B cell (primary cell): ENCODE data around the gene POU2AF1. TPM values are rescaled to one million over a fixed set of nuclear protein-coding genes. Genes with fewer than 3 reads are reported as not detected.

Experiments used
- ATAC-seq: fragments of 200-7000 bp; cut with Tn5 transposase; one replicate; pipeline ENCODE4 v1.10.0; 2021; ENCODE audit warnings: low read depth, mild to moderate bottlenecking, moderate number of reproducible peaks, moderate library complexity
- CTCF ChIA-PET: fragments of 350-600 bp; sonication (Branson Sonifier 250); formaldehyde crosslinking; loops from one replicate; lab custom pipeline; 2021; ENCODE audit warnings: antibody characterized with exemption, inconsistent platforms; lab: Charles Lee
- POLR2A ChIA-PET: fragments of 350-600 bp; sonication (Branson Sonifier 250); formaldehyde crosslinking; loops from one replicate; lab custom pipeline; 2021; ENCODE audit warnings: antibody characterized with exemption; lab: Charles Lee
- DNase-seq: peaks from one replicate; pipeline ENCODE4 v3.0.0; 2013
- H2AFZ ChIP-seq: 2 replicates; pipeline ENCODE4 v1.6.1; 2012; ENCODE audit warnings: mild to moderate bottlenecking, low read depth, low read length; ENCODE audit not compliant: insufficient read depth, poor library complexity, severe bottlenecking
- H3K27ac ChIP-seq, 2 donors: 1 replicate in 1 of 2; 2 replicates in 1 of 2; pipeline ENCODE4 v1.5.1; 2012 to 2013; ENCODE audit warnings: low read length in 2 of 2, mild to moderate bottlenecking in 2 of 2, moderate library complexity in 1 of 2
- H3K27me3 ChIP-seq, 4 experiments: fragments of 200-600 bp in 1 of 4; sonication (generic) in 1 of 4; replicated peaks in 1 of 4; 1 replicate in 2 of 4; 2 replicates in 2 of 4; pipeline versions ENCODE4 v1.6.1 to v1.7.0; 2013 to 2016; ENCODE audit warnings: low read length in 3 of 4, mild to moderate bottlenecking in 2 of 4, mixed read lengths in 1 of 4, moderate library complexity in 1 of 4; ENCODE audit not compliant: insufficient read depth in 4 of 4, control insufficient read depth in 3 of 4; ENCODE audit errors: control extremely low read depth in 1 of 4
- H3K36me3 ChIP-seq, 2 experiments: replicated peaks in 1 of 2; 1 replicate in 1 of 2; 2 replicates in 1 of 2; pipeline versions ENCODE4 v1.6.1 to v1.7.1; 2013; ENCODE audit warnings: low read length in 1 of 2; ENCODE audit not compliant: insufficient read depth in 2 of 2, control insufficient read depth in 1 of 2; ENCODE audit errors: control extremely low read depth in 1 of 2, extremely low read depth in 1 of 2
- H3K4me1 ChIP-seq, 2 donors: fragments of 200-600 bp in 1 of 2; sonication (generic) in 1 of 2; 1 replicate in 1 of 2; 2 replicates in 1 of 2; pipeline versions ENCODE4 v1.5.1 to v1.6.1; 2013 to 2017; ENCODE audit warnings: low read length in 2 of 2; ENCODE audit not compliant: control insufficient read depth in 2 of 2, insufficient read depth in 2 of 2
- H3K4me2 ChIP-seq: replicated peaks from 2 replicates; pipeline ENCODE3; 2012; ENCODE audit warnings: mild to moderate bottlenecking, low read depth, low read length; ENCODE audit not compliant: poor library complexity, severe bottlenecking
- H3K4me3 ChIP-seq, 5 experiments: fragments of 200-600 bp in 1 of 5; sonication (generic) in 1 of 5; 1 replicate in 3 of 5; 2 replicates in 2 of 5; pipeline versions ENCODE4 v1.5.1 to v1.7.0; 2011 to 2016; ENCODE audit warnings: low read length in 4 of 5, mild to moderate bottlenecking in 4 of 5, low read depth in 2 of 5, control low read depth in 1 of 5, moderate library complexity in 1 of 5; ENCODE audit not compliant: insufficient read depth in 1 of 5; ENCODE audit errors: control extremely low read depth in 1 of 5, extremely low read depth in 1 of 5
- H3K79me2 ChIP-seq: fragments of 200-600 bp; sonication (generic); one replicate; pipeline ENCODE4 v1.6.0; 2016; ENCODE audit warnings: low read length; ENCODE audit not compliant: control insufficient read depth, insufficient read depth
- H3K9ac ChIP-seq: fragments of 200-600 bp; sonication (generic); 2 replicates; pipeline ENCODE4 v1.6.1; 2017; ENCODE audit warnings: mild to moderate bottlenecking, low read length, moderate library complexity
- H3K9me3 ChIP-seq, 3 donors: one replicate each; pipeline versions ENCODE4 v1.6.1 to v1.7.1; 2013; ENCODE audit warnings: low read length in 2 of 3; ENCODE audit not compliant: control insufficient read depth in 2 of 3, insufficient read depth in 1 of 3; ENCODE audit errors: control extremely low read depth in 1 of 3
- H4K20me1 ChIP-seq: 2 replicates; pipeline ENCODE4 v1.6.0; 2012; ENCODE audit warnings: mild to moderate bottlenecking, low read length; ENCODE audit not compliant: insufficient read depth, control insufficient read depth, poor library complexity, severe bottlenecking
- H3K27ac Mint-ChIP-seq: one replicate; pipeline ENCODE4 v1.8.0; 2021; ENCODE audit warnings: mixed read lengths
- H3K27me3 Mint-ChIP-seq: one replicate; pipeline ENCODE4 v1.8.0; 2021; ENCODE audit warnings: mixed read lengths
- H3K4me1 Mint-ChIP-seq: one replicate; pipeline ENCODE4 v1.8.0; 2021; ENCODE audit warnings: mixed read lengths
- H3K4me3 Mint-ChIP-seq: one replicate; pipeline ENCODE4 v1.8.0; 2021; ENCODE audit warnings: mixed read lengths
- H3K9me3 Mint-ChIP-seq: one replicate; pipeline ENCODE4 v1.8.0; 2022; ENCODE audit warnings: mixed read lengths; ENCODE audit not compliant: insufficient read depth
- CTCF ChIP-seq: fragments of 200-600 bp; IDR thresholded peaks from one replicate; pipeline ENCODE4 v1.8.0; 2022; ENCODE audit warnings: antibody characterized with exemption, mild to moderate bottlenecking
- EZH2 ChIP-seq: IDR thresholded peaks from 2 replicates; pipeline ENCODE4 v1.6.1; 2012; ENCODE audit warnings: borderline replicate concordance, low read depth, mild to moderate bottlenecking, moderate library complexity, low read length; ENCODE audit not compliant: insufficient read depth, poor library complexity, severe bottlenecking
- WGBS: methylation state at CpG from one replicate; pipeline ENCODE4 v1.1.5; 2013; ENCODE audit warnings: missing lambda C conversion rate; ENCODE audit not compliant: insufficient coverage; 5-methylcytosine and 5-hydroxymethylcytosine counted together
- intact Hi-C: fragments of 100-400 bp; cut with micrococcal nuclease; formaldehyde crosslinking; loops from one replicate; pipeline ENCODE4 v1.10.0; 2022
- polyA plus RNA-seq: library from polyadenylated mRNA; depleted of rRNA; stranded (reverse); fragments of >200 nt; gene quantifications from 2 replicates; pipeline ENCODE4 v1.2.3, GENCODE V29; 2012
- total RNA-seq, 2 donors: library from RNA; stranded (reverse); fragments of 120-200 nt in 1 of 2; gene quantifications; 1 replicate in 1 of 2; 2 replicates in 1 of 2; pipeline versions ENCODE4 v1.2.3 to v1.2.4, GENCODE V29; 2013 to 2022

The POU2AF1 gene
- total and polyA plus RNA-seq, 2 donors (not counting 1 experiment from before 2014, with no cell fraction given): 308 to 407 TPM

DNA sequence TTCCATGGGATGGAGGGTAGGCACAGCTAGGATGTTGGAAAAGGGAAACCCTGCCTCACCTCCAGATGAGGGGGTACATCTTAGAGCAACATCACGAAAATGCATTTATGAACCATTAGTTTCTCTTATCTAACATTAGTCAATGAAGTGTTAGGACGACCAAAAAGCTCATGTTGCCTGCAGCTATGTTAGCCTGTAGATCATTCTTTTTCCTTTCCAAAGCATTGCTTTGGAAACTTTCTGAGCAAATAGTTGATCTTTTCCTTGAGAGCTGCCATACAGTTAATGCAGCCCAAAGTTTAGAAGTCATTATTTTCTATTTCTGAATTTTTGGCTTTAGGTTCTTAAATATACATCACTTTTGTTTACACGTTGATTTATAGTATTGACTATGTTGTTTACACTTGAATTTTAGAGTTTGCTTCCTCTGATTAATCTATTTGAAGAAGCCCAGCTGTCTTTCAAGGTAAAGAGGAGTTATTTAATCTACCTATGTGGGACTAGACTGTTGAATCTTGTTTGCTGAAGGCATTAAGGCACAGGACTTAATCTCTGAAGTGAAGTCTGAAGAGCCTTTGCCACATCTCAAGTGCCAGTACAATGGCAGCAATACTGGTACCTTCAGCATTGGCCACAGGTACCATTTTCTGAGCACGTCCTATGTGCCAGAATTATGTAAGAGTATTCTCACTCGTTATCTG, 69.7 kb downstream of the POU2AF1 start:
- no peak for DNase-seq
- Histone ChIP-seq H3K4me3 (no peak overlapping the region), H3K9ac (no peak overlapping the region), H3K4me1 (no peaks in the 10 kb centered on the region), H3K27ac (no peak overlapping the region), H2AFZ (no peak overlapping the region), H3K27me3 (peaks cover 0 to 4% (median 2%) of the 10 kb centered on the region in 4 experiments), H4K20me1 (no peaks in the 10 kb centered on the region), H3K4me2 (no peak overlapping the region), H3K9me3 (peaks cover 0 to 4% (median 0%) of the 10 kb centered on the region in 3 donors), H3K36me3 (peaks cover 0 to 3% of the 10 kb centered on the region in 2 experiments), H3K79me2 (no peaks in the 10 kb centered on the region)
- H3K27ac Mint-ChIP-seq: no peak overlapping the region
- intact Hi-C loops: loop anchor here (5.0 kb wide), 1 partner anchor 38 kb away; no protein-coding TSS in a partner anchor
- no peaks in the 10 kb centered on the region for H3K27me3 Mint-ChIP-seq
- ATAC-seq: no peak
- WGBS: no CpG with 5 or more reads among the region's 5 CpGs
- H3K4me1 Mint-ChIP-seq: no peaks in the 10 kb centered on the region
- no peak overlapping the region for H3K4me3 Mint-ChIP-seq
- TF ChIP-seq CTCF (no peak), EZH2 (no peak)
- H3K9me3 Mint-ChIP-seq: peaks cover 5% of the 10 kb centered on the region
- ChIA-PET CTCF (interaction anchor here (1.0 to 1.5 kb wide), 3 partner anchors 30 to 113 kb away, joined by 3 to 9 read pairs (median 3); partner anchors contain the start of gene POU2AF1), POLR2A (no interaction called here)

DNA sequence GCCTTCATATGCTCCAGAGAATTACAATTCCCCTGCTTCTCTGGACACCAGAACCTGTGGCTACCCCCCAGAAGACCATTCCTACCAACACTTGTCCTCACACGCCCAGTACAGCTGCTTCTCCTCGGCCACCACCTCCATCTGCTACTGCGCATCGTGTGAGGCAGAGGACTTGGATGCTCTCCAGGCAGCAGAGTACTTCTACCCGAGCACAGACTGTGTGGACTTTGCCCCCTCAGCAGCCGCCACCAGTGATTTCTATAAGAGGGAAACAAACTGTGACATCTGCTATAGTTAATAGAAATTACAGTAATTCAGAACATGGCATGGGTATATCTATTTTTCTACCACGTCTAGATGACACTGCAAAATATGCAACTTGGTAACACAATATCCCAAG, 70.9 kb downstream of the POU2AF1 start:
- no peak for ATAC-seq
- Histone ChIP-seq H3K4me2 (no peak overlapping the region), H3K4me1 (no peaks in the 10 kb centered on the region), H4K20me1 (no peaks in the 10 kb centered on the region), H3K79me2 (no peaks in the 10 kb centered on the region), H3K9me3 (peaks cover 0 to 4% (median 0%) of the 10 kb centered on the region in 3 donors), H3K4me3 (no peak overlapping the region), H3K27me3 (peaks cover 0 to 4% (median 2%) of the 10 kb centered on the region in 4 experiments), H3K36me3 (peaks cover 0 to 3% of the 10 kb centered on the region in 2 experiments), H2AFZ (no peak overlapping the region), H3K27ac (no peak overlapping the region), H3K9ac (no peak overlapping the region)
- CTCF ChIA-PET: interaction anchor here (1.5 kb wide), 1 partner anchor 9 kb away, joined by 3 read pairs; no protein-coding TSS in a partner anchor
- intact Hi-C loops: loop anchor here (5.0 kb wide), 1 partner anchor 39 kb away; no protein-coding TSS in a partner anchor
- H3K9me3 Mint-ChIP-seq: peaks cover 1% of the 10 kb centered on the region
- H3K27ac Mint-ChIP-seq: no peak overlapping the region
- POLR2A ChIA-PET: no interaction called here
- H3K4me3 Mint-ChIP-seq: no peak overlapping the region
- no peaks in the 10 kb centered on the region for H3K27me3 Mint-ChIP-seq
- TF ChIP-seq CTCF: no peak
- TF ChIP-seq EZH2: no peak
- no peak for DNase-seq
- H3K4me1 Mint-ChIP-seq: peaks cover 2% of the 10 kb centered on the region
- WGBS: 92% methylated on average over 2 of the region's 7 CpGs
